GM19467 (cell line): ENCODE measurements around the gene DHRS7C.
"Not testable (repeated sequence)": the region's sequence is repeated elsewhere in the genome, so short reads cannot be mapped to it uniquely, and the experiment has no call there.

Experiments
- ATAC-seq: cut with Tn5 transposase; IDR thresholded peaks from one replicate; pipeline ENCODE4 v1.9.1; 2021; ENCODE audit warnings: mild to moderate bottlenecking, moderate library complexity; ENCODE audit not compliant: unreplicated experiment

DHRS7C gene

DNA sequence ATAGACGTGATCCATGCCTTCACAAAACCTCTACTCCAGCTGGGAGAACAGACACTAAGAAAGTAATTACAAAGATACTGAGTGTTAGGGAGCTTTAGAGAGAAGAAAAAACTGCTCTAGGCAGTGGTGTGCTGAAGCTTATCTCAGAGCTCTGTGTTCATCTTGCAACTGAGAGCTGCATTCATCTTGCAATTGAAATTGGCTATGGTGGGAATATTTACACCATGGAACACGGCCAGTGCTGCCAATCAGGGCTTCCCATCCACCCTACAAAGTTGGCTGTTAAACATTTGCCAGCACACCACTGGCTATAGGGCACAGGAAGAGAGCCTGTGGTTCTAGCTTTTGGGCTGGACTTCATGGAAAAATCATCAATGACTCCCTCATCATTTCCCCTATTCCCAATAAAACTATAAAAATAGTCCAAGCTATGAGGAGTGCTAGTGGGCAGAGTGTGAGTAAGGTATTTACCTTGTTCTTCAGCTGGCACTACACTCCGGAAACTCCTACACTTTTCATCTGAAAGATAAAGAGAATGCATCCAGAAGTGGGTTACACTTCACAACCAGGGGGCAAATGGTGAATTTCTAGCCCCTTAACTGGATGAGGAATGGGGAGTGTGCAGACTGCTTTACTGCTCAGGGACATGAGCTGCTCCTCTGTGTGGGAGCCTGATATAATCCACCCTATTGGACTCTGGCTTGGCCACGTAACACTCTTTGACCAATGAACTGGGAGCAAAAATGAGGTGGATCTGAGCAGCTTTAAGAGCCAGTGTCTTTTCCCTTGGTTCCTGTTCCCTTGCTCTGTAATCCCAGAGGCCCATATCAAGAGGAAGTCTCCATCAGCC lies 18.9 kb upstream of the DHRS7C start:
- ATAC-seq, result no peak

DNA sequence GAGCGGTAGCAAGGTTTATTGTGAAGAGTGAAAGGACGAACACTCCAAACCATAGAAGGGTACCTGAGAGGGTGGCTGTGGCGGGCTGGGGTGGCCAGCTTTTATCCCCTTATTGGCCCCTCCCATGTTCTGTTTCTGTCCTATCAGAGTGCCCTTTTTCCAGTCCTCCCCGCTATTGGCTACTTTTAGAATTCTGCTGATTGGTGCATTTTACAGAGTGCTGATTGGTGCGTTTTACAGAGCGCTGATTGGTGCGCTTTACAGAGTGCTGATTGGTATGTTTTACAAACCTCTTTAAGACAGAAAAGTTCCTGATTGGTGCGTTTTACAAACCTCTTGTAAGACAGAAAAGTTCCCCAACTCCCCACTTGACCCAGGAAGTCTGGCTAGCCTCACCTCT lies 18.0 kb upstream of the DHRS7C start:
- ATAC-seq, result no peak

DNA sequence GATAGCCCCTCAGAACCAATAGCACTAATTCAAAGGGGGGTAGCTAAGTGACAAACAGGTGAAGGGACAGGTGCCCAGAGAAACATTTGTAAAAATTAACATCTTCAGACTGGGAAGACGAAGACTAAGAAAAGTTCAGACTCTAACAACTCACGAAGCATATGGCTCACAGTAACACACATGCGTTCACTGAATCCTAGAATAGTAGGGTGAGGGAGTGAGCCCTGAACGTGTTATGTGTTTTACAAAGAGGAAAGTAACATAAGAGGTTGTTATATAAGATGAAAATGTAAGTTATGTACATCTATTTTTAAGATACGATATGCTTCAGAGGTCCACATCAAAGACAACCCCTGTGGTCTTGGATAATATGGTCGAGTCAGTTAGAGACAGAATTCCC lies 15.3 kb upstream of the DHRS7C start:
- ATAC-seq, result no peak

DNA sequence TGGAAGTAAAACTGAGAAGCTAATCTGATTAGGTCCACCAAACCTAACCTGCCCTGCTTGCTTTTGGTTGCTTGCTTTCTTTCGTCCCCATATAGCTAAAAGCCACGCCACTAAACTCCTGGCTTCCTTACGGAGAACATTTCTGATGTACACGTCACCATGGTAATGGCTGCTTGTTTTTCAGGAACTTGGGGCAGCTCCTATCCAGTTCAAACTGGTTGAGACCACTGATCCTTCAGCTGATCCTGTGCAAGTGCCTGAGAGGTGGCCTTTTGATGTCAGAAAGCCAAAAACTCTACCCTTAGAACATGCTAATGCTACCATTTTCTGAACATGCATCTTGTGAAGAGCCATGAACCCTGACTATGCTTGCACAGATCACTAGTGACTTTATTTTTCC lies 14.4 kb upstream of the DHRS7C start:
- ATAC-seq, result no peak

DNA sequence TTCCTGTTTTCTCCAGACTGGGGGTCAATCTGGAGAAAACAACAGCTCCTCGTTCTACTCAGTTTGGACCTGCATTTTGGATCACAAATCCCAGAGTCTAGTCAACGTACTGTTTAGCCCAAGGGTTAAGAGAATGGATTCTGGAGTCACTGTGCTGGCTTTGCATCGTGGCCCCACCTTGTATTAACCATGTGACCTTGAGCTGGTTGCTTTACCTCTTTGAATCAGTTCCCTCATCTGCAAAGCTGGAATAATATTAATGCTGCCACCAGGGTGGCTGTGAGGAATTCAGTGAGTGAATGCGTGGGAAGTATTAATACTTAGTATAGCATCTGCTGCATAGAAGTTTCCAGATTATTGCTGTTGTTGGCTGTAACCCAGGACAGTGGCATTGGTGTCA lies 11.3 kb upstream of the DHRS7C start:
- ATAC-seq, result no peak

DNA sequence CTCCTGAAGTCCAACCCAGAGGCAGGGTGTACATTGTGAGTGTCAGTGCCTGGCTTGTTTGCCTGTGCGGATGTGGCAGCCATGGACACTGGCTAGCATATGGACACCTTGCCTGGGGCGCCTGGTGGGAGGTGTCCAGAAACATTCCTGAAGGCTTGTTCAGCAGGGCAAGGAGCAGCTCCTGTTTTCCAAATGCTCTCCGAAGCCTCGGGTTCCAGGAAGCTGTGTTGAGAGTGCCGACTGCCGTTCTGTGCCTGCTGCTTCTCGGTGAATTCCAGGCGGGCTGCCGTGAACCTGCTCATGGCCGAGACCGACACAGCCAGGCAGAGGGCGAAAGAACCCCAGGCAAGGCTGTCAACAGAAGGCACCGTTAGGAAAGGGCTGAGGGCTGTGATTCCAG lies 10.9 kb upstream of the DHRS7C start:
- no peak for ATAC-seq

DNA sequence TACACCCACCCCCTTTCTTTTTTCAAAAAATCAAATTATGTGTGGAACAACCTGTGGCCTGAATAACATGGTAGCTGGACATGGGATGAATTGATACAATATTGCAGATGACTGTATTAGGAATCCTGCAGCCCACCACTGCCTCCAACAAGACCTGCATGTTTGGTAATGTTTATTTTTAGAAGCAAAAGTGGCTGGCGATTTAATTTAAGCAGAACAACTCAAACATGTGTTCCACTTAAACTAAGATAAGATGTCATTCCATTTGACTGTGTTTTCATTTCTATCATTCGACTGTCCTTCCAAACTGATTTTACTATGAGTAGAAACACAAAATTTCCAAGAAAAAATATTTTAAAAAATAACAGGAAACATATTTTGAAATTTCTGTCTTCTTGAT lies 10.1 kb upstream of the DHRS7C start:
- ATAC-seq, result no peak

DNA sequence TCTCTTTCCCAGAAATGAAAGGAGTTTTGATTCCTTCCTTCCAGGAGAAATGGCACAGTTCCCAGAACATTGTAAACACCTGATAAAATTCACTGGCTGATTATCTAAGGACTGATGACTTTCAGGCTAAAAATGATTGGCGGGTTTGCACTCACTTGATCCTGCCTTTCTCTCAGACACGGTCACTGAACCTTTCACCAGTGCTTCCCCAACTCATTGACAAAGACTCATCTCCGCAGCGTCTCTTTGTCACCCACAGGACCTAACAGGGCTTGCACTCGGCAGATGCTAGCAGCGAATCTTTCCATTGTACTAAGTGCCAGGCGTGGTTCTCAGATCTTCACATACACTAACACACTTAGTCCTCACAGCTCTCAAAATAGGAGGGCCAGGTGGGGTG lies 7.3 kb upstream of the DHRS7C start:
- no peak for ATAC-seq

DNA sequence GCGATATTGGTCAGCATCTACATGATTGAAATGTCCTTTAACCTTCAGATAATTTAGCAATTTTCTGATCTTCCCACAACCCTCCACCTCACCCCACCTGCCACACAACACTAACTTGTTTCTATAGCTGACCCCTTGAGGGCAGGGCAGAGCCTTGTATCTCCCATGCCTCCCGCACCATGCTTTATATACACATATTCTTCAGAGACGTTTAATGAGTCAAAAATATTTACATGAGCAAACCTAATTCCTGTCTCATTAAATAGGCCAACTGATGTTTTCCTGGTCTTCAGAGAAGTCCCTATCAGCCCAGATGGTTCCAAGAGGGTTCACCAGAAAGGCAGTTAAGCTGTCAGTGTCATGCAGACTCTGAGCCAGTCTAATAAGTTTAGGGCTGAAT lies 6.6 kb upstream of the DHRS7C start:
- no peak for ATAC-seq

DNA sequence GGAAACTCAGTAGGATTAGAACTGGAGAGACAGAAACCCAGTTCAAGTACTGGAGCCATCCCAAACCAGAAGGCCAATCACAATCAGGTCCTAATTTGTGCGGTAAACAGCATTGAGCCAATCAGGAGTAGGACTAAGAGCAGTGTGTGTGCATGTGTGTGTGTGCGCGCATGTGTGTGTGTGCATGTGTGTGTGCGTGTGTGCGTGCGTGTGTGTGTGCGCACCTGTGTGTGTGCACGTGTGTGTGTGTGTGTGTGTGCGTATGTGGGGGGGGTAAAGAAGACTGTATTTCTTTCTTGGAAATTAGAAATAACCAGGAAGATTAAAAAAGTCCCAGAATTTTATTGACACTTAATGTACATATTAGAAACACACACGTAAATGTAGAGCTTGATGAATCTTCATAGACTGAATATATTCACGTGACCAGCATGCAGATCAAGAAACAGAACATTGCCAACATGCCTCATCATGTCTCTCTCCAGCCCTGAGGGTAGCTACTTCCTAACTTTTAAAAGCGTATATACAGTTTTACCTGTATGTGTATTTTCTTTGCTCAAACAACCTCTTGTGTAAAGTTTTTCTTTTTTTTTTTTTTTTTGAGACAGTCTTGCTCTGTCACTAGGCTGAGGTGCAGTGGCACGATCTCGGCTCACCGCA lies 919 bp upstream of the DHRS7C start:
- no peak for ATAC-seq

DNA sequence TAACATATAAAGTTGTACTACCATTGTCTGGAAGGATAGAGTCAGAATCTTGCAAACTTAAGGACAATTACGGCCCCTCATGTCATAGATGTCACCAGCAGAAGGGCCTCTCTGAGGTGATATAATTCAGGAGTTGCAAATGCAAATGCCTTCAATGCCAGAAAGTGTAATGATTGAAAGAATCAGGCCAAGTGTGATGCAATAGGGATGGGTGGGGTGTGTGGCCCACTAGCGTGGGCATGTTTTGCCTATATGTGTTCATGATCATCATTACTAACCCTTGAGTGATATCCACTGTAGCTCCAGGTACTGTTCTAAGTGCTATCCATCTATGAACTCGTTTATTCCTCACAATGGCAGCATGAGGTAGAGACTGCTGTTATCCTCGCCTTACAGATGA lies 1.1 kb downstream of the DHRS7C start:
- no peak for ATAC-seq

DNA sequence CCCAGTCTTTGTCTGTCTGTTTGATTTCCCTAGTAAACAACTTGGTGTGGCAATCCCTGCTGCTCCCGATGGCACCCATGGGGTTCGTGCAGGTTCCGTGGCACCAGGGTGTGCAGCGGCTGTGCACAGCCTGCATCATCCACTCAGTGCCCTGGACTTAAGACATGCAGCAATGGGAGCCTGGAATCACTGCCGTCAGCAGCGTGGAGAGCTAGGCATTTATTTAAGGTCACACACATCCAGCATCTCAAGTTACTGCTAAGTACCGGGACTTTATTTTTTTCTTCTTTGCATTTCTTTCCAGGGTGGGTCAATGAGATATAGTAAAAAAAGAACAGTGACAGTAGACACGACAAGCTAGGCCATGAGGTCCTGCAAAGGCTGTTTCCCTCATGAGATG lies 2.8 kb downstream of the DHRS7C start:
- ATAC-seq, result no peak

DNA sequence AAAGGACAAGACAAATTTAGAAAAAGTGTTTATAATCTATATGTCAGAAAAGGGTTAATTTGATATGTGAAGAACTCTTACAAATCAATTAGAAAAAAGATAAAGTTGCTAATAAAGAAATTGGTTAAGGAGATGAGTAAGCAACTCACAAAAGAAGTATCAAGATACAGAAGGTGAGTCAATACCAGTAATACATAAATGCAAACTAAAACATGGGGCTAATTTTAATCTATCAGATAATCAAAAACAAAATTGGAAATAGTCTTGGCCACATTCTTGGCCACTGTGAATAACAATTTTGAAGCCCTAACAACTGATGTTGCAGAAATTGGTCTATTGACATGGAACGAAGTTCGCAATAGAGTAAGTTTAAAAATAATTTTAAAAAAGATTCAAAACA lies 6.8 kb downstream of the DHRS7C start:
- ATAC-seq, result no peak

DNA sequence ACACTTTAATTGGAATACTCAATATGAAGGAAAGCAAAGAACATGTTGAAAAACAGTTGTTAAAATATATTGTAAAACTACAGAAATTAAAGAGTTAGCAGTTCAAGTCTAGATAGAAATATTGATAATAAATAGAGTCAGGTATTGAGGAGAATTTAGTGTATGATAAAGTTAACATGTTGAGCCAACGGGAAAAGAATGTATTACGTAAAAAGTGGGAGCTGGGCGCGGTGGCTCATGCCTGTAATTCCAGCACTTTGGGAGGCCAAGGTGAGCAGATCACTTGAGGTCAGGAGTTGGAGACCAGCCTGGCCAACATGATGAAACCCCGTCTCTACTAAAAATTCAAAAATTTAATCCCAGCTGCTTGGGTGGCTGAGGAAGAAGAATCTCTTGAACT lies 7.9 kb downstream of the DHRS7C start:
- not testable (repeated sequence) for ATAC-seq

DNA sequence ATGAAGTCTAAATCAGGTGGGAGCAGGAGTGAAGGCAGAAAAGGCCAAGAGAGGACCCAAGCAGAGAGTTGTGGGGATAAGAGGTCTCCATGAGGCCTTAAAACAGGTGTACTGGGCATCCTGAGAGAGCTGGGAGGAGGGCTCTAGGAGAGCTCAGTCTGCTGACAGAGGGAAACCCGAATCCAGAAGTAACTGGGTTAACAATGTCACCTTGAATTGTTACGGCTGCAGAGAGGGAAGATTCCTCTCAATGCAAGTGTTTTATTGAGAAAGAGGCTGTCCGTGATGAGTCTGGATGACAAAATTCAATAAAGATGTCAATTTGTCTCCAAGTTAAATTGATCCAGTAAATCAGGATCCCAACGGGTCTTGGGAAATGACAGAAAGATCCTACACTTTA lies 8.3 kb downstream of the DHRS7C start:
- ATAC-seq, result no peak

DNA sequence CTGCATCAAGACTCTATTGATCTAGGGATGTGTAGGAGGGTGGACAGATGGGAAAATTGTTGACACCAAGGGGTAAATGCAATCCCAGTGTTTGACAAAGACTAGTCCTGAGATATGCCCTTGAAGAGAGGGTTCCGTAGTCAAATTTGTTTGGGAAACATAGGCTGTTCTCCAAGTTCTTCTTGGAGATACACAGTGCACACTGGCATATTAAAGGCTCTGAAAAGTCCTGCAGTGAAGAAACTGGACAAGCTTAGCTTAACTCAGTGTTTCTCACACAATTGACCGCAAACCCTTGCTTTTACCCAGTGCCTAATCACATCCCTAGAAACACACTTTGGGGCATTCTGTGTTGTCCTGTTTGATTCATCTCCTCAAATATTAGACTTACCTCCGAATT lies 10.8 kb downstream of the DHRS7C start:
- no peak for ATAC-seq

DNA sequence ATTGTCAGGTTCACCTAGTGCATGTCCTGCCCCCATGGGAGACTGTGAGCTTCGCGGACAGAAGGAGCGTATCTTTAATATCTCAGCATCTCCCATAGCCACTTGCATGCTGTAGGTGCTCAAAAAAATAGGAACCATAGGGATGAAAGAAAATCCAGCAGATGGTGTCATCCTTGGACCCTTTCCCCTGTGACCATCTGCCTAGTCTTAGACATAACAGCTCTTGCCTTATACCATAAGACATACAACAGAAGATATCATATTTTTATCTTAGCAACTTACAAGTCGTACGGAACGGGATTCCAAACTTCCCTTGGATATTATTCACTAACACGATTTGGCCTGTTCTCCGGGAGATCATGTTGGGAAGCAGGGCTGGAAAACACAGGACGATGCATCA lies 14.5 kb downstream of the DHRS7C start:
- ATAC-seq, result no peak

DNA sequence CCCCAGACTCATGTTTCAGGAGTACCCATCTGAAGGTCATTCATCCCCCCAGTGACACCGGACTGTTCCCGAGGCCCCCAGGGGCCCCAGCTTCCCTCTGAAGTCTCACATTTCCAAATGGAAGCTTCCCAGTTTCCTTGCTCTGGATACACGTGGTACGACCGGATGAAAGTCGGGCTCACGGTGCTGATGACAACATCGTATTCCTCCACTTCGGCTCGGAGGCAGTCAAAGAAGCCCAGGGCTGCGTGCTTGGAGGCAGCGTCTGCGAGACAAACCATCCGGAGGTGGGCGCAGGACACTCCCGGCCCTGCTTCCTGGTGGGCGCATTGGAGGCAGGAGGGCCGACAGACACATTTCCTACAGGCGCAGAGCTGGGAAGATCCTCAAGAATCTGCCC lies 18.7 kb downstream of the DHRS7C start:
- no peak for ATAC-seq

DNA sequence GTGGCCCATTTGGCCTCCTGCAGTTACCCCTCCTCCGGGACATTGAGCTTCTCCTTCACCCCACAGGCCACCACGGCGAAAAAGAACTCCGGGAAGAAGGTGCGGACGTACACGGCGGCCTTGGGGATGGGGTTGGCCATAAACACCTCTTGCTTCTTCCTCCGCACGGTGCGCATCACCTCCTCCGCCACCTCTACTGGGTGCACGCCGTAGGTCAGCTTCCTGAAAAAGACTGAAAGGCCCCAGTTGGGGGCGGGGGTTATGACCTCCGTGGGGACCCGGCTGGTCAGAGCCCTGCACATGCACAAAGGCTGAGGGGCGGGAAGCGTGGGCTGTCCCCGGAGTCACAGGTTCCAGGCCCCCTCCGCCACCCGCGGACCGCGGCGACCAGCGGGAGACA lies 19.9 kb downstream of the DHRS7C start:
- ATAC-seq, result no peak

DNA sequence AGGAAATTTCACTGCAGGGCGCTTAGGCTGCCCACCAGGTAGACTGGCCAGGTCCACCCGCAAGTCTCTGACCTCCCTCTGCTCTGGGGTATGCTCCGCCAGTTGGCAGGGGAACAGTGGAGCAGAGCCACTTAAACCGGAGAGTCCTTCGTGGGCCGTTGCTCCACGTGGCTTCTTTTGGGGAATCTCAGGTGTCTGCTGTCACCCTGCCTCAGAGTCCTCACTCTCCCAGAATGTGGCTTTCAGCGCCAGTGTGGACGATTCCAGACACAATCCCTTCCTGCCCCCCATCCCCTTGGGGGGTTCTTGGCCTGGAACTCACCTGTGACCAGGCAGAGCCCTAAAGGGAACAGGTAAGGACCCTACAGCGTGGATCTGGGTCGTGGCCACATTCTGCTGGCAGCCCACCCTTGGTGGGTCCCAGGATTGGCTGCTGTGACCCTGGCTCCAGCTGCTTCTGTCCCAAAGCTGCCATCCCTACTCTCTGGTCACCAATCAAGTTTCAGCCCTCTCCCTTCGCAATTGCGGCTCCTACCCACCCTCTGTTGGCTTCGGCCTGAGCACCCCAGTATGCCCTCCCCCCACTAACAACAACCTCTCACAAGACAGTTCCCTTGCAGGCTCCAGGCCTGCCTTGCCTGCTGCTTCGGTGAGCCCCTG lies 22.2 kb downstream of the DHRS7C start:
- no peak for ATAC-seq

DNA sequence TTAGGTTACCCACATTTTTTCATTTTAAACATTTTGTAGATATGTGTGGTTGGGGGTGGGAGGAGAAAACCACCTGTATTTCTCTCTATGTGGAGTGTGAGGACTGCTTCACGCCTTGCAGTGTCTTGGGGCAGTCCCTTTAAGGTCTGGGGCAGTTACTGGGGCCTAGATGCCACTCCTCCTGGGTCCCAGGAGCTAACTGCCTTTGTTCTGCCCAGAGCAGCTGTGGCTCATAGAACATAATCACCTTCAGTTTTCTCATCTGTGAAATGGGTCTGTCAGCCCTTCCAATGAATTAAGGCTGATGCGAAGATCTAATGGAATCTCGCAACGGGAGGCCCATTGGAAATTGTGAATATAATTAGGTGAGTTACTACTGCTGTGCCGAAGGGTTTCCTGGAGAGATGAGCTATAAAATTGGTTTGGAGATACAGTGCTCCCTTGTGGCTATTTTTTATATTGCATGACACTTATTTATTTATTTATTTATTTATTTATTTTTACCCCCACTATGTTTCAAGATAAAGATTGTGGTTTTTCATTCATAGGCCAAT lies 22.9 kb downstream of the DHRS7C start:
- ATAC-seq, result no peak

DNA sequence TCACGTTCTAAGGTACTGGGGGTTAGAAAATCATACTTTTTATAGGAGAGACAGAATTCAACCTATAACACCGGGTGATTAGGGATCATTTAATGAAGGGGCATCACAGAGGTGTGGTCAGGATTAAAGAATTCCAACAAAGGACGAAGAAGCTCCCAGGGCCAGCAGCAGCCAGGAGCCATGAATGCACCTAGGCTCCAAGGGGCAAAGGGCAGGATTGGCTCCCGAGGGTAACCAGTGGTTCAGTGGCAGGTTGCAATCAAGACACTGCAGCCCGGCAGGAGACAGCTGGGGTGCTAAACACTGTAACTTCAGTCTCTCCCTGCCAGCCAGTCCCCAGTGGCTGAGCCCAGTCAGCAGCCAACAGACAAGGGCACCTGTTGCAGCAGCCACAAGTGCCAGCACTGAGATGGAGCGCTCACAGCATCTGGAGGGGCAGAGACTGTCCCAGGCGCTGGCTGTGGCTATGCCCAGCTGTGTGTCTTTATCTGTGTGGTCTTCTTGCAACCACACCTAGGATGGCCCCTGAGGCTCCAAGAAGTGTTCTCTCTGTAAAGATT lies 23.9 kb downstream of the DHRS7C start:
- no peak for ATAC-seq
